ENCODE results near the gene FMNL3.
"Not testable (repeated sequence)": the region's sequence is repeated elsewhere in the genome, so short reads cannot be mapped to it uniquely, and the experiment has no call there.

Gene FMNL3

DNA sequence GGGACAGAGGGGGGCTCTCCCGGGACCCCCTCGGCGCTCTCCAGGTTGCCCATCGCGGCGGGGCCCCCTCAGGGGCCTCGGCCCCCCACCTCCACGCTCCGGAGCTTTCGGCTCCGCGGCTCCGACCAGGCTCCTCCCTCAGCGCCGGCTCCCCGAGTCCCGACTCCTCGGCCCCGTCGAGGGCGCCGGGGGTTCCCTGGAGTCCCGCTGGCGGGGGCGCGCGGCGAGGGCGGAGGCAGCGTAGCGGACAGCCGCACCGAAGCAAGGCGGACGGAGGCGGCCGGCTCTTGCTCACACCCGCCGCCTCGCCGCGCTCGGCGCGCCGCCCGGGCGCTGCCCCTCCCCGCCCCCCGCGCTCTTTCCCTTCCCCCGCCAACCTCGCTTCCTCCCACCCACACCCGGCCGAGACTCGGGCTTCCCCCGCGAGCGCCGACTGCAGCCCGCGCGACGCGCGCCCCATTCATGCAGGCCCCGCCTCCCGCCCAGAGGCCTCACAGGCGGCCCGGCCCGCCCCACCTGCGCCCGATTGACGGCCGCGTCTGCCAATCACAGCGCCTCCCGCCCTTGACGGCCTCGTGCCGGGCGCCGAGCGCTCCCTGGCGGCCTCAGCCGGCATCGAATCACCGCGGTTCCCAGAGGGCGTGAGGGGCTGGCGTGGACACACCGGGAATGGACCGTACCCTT lies at the start of gene FMNL3:
FMNL3 (minus strand) TSS at position 278 of the 684 bp plus-strand sequence; CDS start at position 53, 225 bp downstream.
- peak; percentile 91 to 99 (median 99) for DNase-seq (ENCODE audit: low read depth in 4 of 4, low spot score in 1 of 4)

- no peak for DNase-seq (ENCODE audit: low read depth in 4 of 4, low spot score in 1 of 4)
These were observed 43.8 kb upstream of the FMNL3 start for GRCh38 chr12:49750996-49751393.

GRCh38 chr12:49750027-49750995 lies 43.1 kb upstream of the FMNL3 start:
- DNase-seq (ENCODE audit: low read depth in 4 of 4, low spot score in 1 of 4), result peak in 2 of 4 experiments; percentile 20 to 53

DNA sequence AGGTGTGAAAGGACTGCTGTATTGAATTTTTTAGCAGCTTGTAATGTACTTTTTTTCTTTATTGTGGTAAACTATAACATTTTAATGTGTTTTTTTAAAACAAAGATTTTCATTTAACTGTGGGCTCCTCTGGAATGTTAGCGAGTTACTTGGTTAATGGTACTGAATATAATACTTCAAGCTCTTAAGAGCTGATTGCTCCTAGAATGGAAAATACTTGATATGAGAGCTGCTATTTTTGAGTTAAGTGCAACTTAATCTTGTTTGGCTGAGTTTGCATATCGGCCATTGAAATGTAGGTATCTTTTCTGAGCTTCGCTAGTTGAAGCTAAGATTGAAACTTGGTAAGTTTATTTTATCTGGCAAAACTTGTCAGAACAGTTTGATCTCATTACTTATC lies 41.6 kb upstream of the FMNL3 start:
- DNase-seq (ENCODE audit: low read depth in 4 of 4, low spot score in 1 of 4), result no peak

DNA sequence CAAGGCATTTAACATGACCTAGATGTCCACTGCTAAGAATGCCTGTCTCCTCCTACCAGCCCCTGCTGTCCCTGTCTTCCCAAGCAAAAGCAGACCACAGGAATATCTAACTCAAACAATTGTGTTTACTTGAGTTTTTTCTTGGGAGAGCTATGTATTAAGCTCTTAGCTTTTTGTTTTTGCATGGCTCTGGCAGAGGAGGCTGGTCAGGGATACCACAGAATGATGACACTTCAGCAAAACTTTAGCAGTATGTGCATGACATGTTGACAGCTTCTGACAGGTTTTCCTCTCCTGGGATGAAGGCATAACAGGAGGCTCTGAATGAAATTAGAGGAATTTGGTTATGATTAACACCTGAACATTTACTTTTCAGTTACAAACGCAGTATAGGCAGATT lies 41.1 kb upstream of the FMNL3 start:
- no peak for DNase-seq (ENCODE audit: low read depth in 4 of 4, low spot score in 1 of 4)

DNA sequence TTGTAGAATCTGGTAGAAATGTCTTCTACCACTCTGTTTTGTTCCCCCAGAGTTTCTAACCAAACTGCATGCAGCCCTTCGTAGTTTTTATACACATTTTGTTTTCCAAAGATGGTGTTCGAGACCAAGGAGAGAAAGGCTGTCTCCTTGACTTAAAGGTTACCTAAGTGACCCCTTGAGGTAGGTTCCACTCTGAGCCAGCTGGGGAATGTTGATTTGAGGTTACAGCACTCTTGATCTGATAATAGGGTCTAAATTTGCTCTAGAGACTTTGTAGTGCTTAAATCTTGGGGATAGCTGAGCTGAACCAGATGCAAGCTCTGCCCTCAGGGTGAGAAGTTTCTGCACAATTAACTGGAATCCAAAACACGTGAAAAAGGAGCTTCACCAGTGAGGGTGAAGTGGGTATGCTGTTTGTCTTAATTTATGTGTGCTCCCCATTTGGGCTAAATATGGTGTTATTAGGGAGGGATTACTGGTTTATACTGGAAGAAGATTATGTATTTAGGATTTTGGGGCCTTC lies 37.2 kb upstream of the FMNL3 start:
- no peak for DNase-seq (ENCODE audit: low read depth in 4 of 4, low spot score in 1 of 4)

GRCh38 chr12:49741882-49742620 lies 34.8 kb upstream of the FMNL3 start:
- DNase-seq (ENCODE audit: low read depth in 4 of 4, low spot score in 1 of 4), result peak; percentile 47 to 82 (median 66)

DNA sequence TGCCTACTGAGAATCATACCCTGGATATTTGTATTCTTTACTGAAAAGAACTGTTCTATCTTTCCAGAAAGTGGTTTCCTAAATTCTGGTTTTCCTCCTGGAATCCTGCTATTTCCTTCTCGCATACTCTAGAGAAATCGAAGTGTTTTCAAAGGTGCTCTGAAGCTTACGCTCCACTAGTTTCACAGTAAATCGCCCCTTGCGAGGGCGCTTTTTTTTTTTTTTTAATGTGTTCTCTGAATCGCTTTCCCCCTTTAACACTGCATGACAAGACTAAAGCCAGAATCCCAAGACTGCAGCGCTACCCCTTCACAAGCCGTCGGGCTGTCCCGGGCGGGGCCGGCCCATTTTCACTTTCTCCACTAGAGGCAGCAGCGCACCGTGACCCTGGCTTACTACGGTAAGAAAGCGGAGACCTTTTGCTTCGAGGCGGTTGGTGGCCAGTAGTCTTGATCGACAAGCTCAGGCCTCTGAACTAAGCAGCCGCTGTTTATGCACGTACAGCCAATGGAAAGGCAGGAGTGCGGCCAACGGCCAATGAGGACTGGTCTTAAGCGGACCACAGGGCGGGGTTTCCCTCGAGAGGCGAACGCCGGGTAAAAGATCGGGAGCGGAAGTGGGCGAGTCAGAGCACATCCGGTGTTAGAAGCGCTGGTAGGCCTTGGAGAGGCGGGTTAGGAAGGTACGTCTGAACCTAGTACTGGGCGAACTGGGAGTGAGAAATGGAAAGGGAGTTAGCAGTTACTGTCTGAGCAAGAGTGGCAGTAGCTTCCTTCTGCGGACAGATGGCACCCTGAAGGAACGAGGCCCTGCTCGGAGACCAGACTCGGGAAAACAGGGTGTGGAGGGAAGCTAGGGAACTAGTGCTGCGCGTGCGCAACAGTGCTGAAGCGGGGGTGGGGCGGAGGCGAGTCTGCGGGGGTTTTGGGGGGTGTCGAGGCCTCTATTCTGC lies 34.0 kb upstream of the FMNL3 start, which contains the start of gene TMBIM6:
TMBIM6 (plus strand) TSS at position 628 of the 952 bp plus-strand sequence. CDS start 10,937 bp downstream, outside the sequence.
- DNase-seq (ENCODE audit: low read depth in 4 of 4, low spot score in 1 of 4), result peak; percentile 92 to 98 (median 96)

GRCh38 chr12:49740277-49740676 lies 33.1 kb upstream of the FMNL3 start:
- DNase-seq (ENCODE audit: low read depth in 4 of 4, low spot score in 1 of 4), result not testable (repeated sequence)

GRCh38 chr12:49738721-49739120 lies 31.5 kb upstream of the FMNL3 start:
- not testable (repeated sequence) for DNase-seq (ENCODE audit: low read depth in 4 of 4, low spot score in 1 of 4)

- not testable (repeated sequence) for DNase-seq (ENCODE audit: low read depth in 4 of 4, low spot score in 1 of 4)
These were observed 27.7 kb upstream of the FMNL3 start for GRCh38 chr12:49734900-49735299.

- no peak for DNase-seq (ENCODE audit: low read depth in 4 of 4, low spot score in 1 of 4)
These were observed 26.2 kb upstream of the FMNL3 start for GRCh38 chr12:49733219-49734017.

DNA sequence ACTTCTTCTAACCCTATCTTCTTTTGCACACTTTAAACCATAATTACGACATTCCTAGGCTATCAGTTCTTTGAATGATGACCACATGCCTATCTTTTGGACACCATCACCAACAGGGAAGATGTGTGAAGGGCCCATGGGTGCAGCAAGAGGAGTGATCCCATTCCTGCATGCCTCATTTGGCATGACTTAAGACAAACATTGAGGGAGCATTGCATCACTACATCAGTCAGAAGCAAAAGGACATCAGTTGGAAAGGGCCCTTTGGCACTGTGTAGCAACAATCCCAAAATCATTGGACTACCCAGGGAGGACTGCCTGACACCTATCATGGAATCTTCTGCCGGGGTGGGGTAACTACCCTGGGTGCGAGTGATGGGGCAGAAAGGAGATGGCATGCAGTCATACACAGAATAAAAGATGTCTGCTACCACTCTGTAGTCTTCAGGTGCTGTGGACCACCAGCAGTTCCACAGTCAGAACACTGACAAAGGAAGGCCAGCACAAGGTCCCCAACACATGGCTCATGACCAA lies 23.4 kb upstream of the FMNL3 start:
- DNase-seq (ENCODE audit: low read depth in 4 of 4, low spot score in 1 of 4), result no peak

DNA sequence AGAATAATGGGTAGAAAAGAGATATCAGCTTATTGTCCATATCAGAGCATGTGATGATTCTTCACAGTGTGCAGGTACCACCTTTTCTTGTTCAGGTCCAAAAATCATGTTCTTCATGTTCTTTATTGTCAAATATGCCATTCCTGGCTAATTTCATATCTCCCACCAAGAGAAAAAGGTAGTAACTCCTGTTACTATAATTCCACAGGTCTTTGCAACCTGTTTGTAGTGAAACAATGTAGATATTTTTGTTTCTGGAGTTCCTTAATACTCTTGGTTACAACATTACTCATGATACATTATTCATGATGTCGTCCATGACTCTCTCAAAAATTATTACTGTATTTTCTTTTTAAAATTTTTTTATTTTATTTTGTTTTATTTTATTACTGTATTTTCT lies 22.8 kb upstream of the FMNL3 start:
- no peak for DNase-seq (ENCODE audit: low read depth in 4 of 4, low spot score in 1 of 4)

DNA sequence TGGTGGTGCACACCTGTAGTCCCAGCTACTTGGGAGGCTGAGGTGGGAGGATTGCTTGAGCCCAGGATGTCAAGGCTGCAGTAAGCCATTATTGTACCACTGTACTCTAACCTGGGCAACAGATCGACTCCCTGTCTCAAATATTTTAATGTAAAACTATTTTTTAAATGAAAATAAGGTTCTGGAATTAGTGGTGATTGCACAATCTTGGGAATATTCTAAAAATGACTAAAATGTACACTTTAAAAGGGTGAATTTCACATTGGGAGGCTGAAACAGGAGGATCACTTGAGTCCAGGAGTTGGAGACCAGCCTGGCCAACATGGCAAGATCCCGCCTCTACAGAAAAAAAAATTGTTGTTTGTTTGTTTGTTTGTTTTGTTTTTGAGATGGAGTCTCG lies 21.2 kb upstream of the FMNL3 start:
- DNase-seq (ENCODE audit: low read depth in 4 of 4, low spot score in 1 of 4), result no peak

DNA sequence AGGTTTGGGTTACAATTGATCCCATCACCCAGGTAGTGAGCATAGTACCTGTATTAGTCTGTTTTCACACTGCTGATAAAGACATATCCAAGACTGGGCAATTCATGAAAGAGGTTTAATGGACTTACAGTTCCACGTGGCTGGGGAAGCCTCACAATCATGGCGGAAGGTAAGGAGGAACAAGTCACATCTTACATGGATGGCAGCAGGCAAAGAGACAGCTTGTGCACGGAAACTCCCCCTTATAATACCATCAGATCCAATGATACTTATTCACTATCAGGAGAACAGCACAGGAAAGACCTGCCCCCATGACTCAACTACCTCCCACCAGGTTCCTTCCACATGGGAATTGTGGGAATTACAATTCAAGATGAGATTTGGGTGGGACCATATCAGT lies 14.2 kb upstream of the FMNL3 start:
- DNase-seq (ENCODE audit: low read depth in 4 of 4, low spot score in 1 of 4), result not testable (repeated sequence)

- no peak for DNase-seq (ENCODE audit: low read depth in 4 of 4, low spot score in 1 of 4)
These were observed 13.0 kb upstream of the FMNL3 start for GRCh38 chr12:49720214-49720613.

DNA sequence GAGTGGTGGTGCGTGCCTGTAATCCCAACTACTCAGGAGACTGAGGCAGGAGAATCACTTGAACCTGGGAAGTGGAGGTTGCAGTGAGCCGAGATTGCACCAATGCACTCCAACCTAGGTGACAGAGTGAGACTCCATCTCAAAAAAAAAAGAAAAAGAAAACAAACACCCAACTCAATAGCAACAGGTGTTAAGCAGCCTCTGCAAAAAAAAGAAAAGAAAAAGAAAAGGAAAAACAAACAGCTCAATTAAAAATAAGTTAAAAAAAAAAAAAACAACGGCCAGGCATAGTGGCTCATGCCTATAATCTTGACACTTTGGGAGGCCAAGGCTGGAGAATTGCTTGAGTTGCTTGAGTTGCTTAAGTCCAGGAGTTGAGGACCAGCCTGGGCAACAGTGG lies 10.6 kb upstream of the FMNL3 start:
- DNase-seq (ENCODE audit: low read depth in 4 of 4, low spot score in 1 of 4), result not testable (repeated sequence)

- DNase-seq (ENCODE audit: low read depth in 4 of 4, low spot score in 1 of 4), result no peak
These were observed 9.3 kb upstream of the FMNL3 start for GRCh38 chr12:49716553-49716952.

Measured in stimulated activated CD4-positive, alpha-beta T cell treated with anti-CD3 and anti-CD28 coated beads, Interleukin-1b, Interleukin-23, amount 100 ng/mL, for 24 hours (primary cell).